Endothelial cell of umbilical vein (primary cell): ENCODE results near the gene TTC1. TPM values are rescaled to one million over a fixed set of nuclear protein-coding genes. Genes with fewer than 3 reads are reported as not detected.
"Not testable (repeated sequence)": the region's sequence is repeated elsewhere in the genome, so short reads cannot be mapped to it uniquely, and the experiment has no call there.

Experiments
- BruUV-seq: library from RNA; stranded (reverse); fragments of 400-500 nt; replicated peaks from 2 replicates; lab custom pipeline; 2021; lab: Mats Ljungman, UMichigan
- CTCF ChIA-PET: fragments of 300-600, 350-600 bp; sonication (Branson Sonifier 250); formaldehyde crosslinking; loops from one replicate; lab custom pipeline; 2021; ENCODE audit warnings: antibody characterized with exemption, inconsistent platforms; lab: Charles Lee
- POLR2A ChIA-PET: fragments of 300-600, 350-600 bp; sonication (Branson Sonifier 250); formaldehyde crosslinking; loops from one replicate; lab custom pipeline; 2021; ENCODE audit warnings: antibody characterized with exemption, inconsistent platforms; lab: Charles Lee
- DNase-seq: peaks from one replicate; pipeline ENCODE4 v3.0.0-alpha.2; 2011; ENCODE audit warnings: low read depth, low spot score
- FAIRE-seq: peaks from 2 replicates; lab custom pipeline; 2011; peaks lifted over from hg19 to GRCh38; lab: Jason Lieb, UNC
- H2AFZ ChIP-seq: 2 replicates; pipeline ENCODE4 v1.6.0; 2012; ENCODE audit warnings: low read depth, low read length, control low read depth, inconsistent platforms
- H3K27ac ChIP-seq: 2 replicates; pipeline ENCODE4 v1.5.1; 2011; ENCODE audit warnings: low read depth, mild to moderate bottlenecking, control low read depth, low read length, moderate library complexity; ENCODE audit not compliant: insufficient read depth
- H3K27me3 ChIP-seq, 2 experiments: 2 replicates each; pipeline versions ENCODE4 v1.6.0 to v1.6.1; 2011; ENCODE audit warnings: low read length in 2 of 2, mixed read lengths in 1 of 2; ENCODE audit not compliant: control insufficient read depth in 2 of 2, insufficient read depth in 2 of 2
- H3K36me3 ChIP-seq, 2 experiments: 2 replicates in 1 of 2; 3 replicates in 1 of 2; pipeline ENCODE4 v1.5.1; 2011; ENCODE audit warnings: low read length in 2 of 2, mild to moderate bottlenecking in 1 of 2, moderate library complexity in 1 of 2; ENCODE audit not compliant: control insufficient read depth in 2 of 2, insufficient read depth in 2 of 2; ENCODE audit errors: extremely low read depth in 1 of 2
- H3K4me1 ChIP-seq: 3 replicates; pipeline ENCODE4 v1.5.1; 2011; ENCODE audit warnings: mild to moderate bottlenecking, low read length; ENCODE audit not compliant: control insufficient read depth, insufficient read depth; ENCODE audit errors: extremely low read depth
- H3K4me2 ChIP-seq: 2 replicates; pipeline ENCODE4 v1.6.1; 2011; ENCODE audit warnings: low read length, control low read depth, mixed read lengths; ENCODE audit not compliant: insufficient read depth
- H3K4me3 ChIP-seq, 3 experiments: fragments of 200-600 bp in 1 of 3; sonication (generic), shearing (Covaris generic) in 1 of 3; replicated peaks in 1 of 3; 2 replicates each; pipeline ENCODE4 v1.5.1; 2011 to 2016; ENCODE audit warnings: control low read depth in 3 of 3, low read length in 3 of 3, mild to moderate bottlenecking in 2 of 3, inconsistent platforms in 1 of 3, low read depth in 1 of 3, moderate library complexity in 1 of 3; ENCODE audit not compliant: insufficient read depth in 1 of 3
- H3K79me2 ChIP-seq: 2 replicates; pipeline ENCODE4 v1.6.0; 2012; ENCODE audit warnings: low read length, inconsistent platforms; ENCODE audit not compliant: control insufficient read depth, insufficient read depth
- H3K9ac ChIP-seq: replicated peaks from 2 replicates; pipeline ENCODE3; 2011; ENCODE audit warnings: low read length, control low read depth; ENCODE audit not compliant: insufficient read depth; ENCODE audit errors: extremely low read depth
- H3K9me1 ChIP-seq: replicated peaks from 3 replicates; pipeline ENCODE4 v1.6.0; 2011; ENCODE audit warnings: mild to moderate bottlenecking, low read length; ENCODE audit not compliant: control insufficient read depth, insufficient read depth; ENCODE audit errors: extremely low read depth
- H3K9me3 ChIP-seq: replicated peaks from 2 replicates; pipeline ENCODE4 v1.5.1; 2012; ENCODE audit warnings: low read length, inconsistent platforms; ENCODE audit not compliant: control insufficient read depth, insufficient read depth
- H4K20me1 ChIP-seq: replicated peaks from 2 replicates; pipeline ENCODE3; 2011; ENCODE audit warnings: mild to moderate bottlenecking, low read length; ENCODE audit not compliant: control insufficient read depth, insufficient read depth; ENCODE audit errors: extremely low read depth
- CTCF ChIP-seq, 2 donors: IDR thresholded peaks; 1 replicate in 1 of 2; 2 replicates in 1 of 2; pipeline ENCODE4 v1.5.1; 2011; ENCODE audit warnings: low read length in 2 of 2, mild to moderate bottlenecking in 2 of 2, moderate library complexity in 2 of 2, control low read depth in 1 of 2, inconsistent platforms in 1 of 2, low read depth in 1 of 2; ENCODE audit not compliant: insufficient read depth in 1 of 2; ENCODE audit errors: extremely low read depth in 1 of 2
- POLR2A ChIP-seq: IDR thresholded peaks from 2 replicates; pipeline ENCODE4 v1.6.1; 2012; ENCODE audit warnings: low read depth, mild to moderate bottlenecking, control low read depth, low read length
- dilution Hi-C: fragments of 300-500 bp; cut with MboI; formaldehyde crosslinking; loops from one replicate; pipeline ENCODE4 v1.15.0; 2019; ENCODE audit warnings: low sequenced_read_pairs; ENCODE audit not compliant: extremely low pct_ligation_motif_present
- intact Hi-C: fragments of 100-400 bp; cut with micrococcal nuclease; formaldehyde crosslinking; loops from one replicate; pipeline ENCODE4 v1.10.0; 2022
- polyA plus RNA-seq, 4 experiments: library from polyadenylated mRNA; depleted of rRNA in 3 of 4; stranded (reverse) in 3 of 4; unstranded in 1 of 4; fragments of >200 nt; gene quantifications; 2 replicates each; pipeline versions ENCODE4 v1.2.1 to v1.2.3, GENCODE V29; 2011 to 2012; ENCODE audit warnings: missing spikeins in 1 of 4
- total RNA-seq: library from RNA; stranded (reverse); gene quantifications from 2 replicates; pipeline ENCODE4 v1.2.3, GENCODE V29; 2021

Gene TTC1
- total and polyA plus RNA-seq, 2 donors (not counting 3 experiments of a cell fraction or from before 2014, with no cell fraction given) = 23.9 to 62.6 TPM

DNA sequence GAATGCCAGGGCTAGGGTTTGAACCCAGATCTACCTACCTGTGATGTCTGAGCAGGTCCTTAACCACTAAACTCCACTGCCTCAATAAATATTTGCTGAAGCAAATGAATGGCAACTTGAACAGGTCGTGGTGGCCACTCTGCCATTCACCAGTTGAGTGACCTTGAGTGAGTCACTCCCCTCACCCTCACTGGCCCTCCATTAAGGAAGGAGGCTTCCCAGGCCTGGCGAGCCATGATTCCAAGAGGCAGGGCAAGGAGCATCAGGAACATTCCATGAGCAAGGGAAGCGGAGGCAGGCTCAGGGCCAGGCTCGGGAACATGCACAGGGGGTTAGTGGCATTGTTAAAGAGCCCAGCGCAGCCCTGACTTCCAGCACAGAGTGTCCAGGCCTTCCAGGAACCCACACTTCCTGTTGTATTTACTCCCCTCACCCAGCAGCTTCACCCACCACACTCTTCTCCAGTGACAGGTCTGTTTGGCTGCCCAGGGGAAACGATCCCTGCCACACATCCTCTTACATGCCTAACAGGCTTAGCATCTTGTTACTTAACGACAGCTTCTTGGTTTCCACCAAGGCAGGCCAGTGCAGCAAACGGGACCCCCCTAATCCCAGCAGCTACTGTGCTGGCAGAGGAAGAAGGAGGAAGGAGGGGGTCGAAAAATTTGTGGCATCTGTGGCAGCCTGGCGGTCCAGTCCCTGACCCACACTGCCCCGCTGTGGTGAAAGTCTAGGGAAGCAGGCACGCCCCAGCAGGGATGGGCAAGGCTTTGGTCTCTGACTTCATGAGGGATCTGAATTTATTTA lies 43.7 kb upstream of the TTC1 start:
- POLR2A ChIA-PET = no interaction called here
- peak; percentile 49 for FAIRE-seq
- no peak overlapping the region for H3K27ac ChIP-seq
- no peak overlapping the region for H3K4me2 ChIP-seq
- dilution Hi-C loops (no loop called here), intact Hi-C loops (loop anchor here (1.0 to 10.0 kb wide), 4 partner anchors 190 to 808 kb away; partner anchors contain the start of gene IL12B)
- no peaks in the 10 kb centered on the region for H3K4me1 ChIP-seq
- H3K9ac ChIP-seq = no peak overlapping the region
- no peaks in the 10 kb centered on the region for H3K79me2 ChIP-seq
- H3K9me3 ChIP-seq = no peaks in the 10 kb centered on the region
- DNase-seq = peak; percentile 37
- H3K9me1 ChIP-seq = no peaks in the 10 kb centered on the region
- CTCF ChIA-PET = interaction anchor here (0.9 to 2.2 kb wide), 5 partner anchors 22 to 808 kb away, joined by 4 to 10 read pairs (median 4); no protein-coding TSS in a partner anchor
- peaks cover 5 to 10% of the 10 kb centered on the region in 2 experiments for H3K27me3 ChIP-seq
- no peak overlapping the region for H3K4me3 ChIP-seq
- no peaks in the 10 kb centered on the region for H4K20me1 ChIP-seq
- TF ChIP-seq POLR2A (no peak), CTCF (IDR thresholded peaks at IDR 0.05; ENCODE audit: extremely low read depth in 1 of 2, insufficient read depth in 1 of 2, low read depth in 1 of 2, low read length in 2 of 2) (peak; percentile 50 to 57)
- H3K36me3 ChIP-seq = no peaks in the 10 kb centered on the region
- BruUV-seq = no TSS peak
- H2AFZ ChIP-seq = no peak overlapping the region

GRCh38 chr5:159965838-159966128 lies 43.2 kb upstream of the TTC1 start:
- H3K36me3 ChIP-seq, H3K9me1 ChIP-seq, H3K4me2 ChIP-seq, H2AFZ ChIP-seq, FAIRE-seq, DNase-seq, H3K4me1 ChIP-seq, H3K9ac ChIP-seq, BruUV-seq, H3K79me2 ChIP-seq, dilution Hi-C loops, H3K4me3 ChIP-seq, H3K27ac ChIP-seq, POLR2A ChIA-PET, H4K20me1 ChIP-seq, H3K9me3 ChIP-seq: not testable (repeated sequence)
- intact Hi-C loops = loop anchor here (1.0 to 10.0 kb wide), 4 partner anchors 191 to 808 kb away; partner anchors contain the start of gene IL12B
- peaks cover 5 to 16% of the 10 kb centered on the region in 2 experiments for H3K27me3 ChIP-seq
- CTCF ChIA-PET = interaction anchor here (0.9 to 2.2 kb wide), 2 partner anchors 679 to 809 kb away, joined by 4 to 10 read pairs; no protein-coding TSS in a partner anchor
